ENCODE data around the gene KRT9. TPM values are rescaled to one million over a fixed set of nuclear protein-coding genes. Genes with fewer than 3 reads are reported as not detected.

KRT9 gene
- total RNA-seq, 1 experiment from 2014 or later, result 0.21 TPM

DNA sequence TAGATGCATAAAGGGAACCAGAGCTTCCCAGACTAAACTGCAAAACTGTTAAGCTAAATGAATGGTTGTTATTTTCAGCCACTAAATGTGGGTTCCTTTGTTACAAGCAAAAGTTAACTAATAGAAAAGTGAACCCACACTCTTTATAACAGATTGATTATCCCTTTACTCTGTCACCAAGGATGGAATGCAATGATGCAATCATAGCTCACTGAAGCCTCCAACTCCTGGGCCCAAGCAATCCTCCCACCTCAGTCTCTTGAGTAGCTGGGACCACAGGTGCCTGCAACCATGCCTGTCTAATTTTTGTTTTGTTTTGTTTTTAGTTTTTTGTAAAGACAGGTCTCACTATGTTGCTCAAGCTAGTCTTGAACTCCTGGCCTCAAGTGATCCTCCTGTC is 6.5 kb downstream of the KRT9 start:
- Mint-ChIP-seq H3K9me3 (ENCODE audit: unreplicated experiment) (no peaks in the 10 kb centered on the region), H3K4me1 (ENCODE audit: insufficient read depth, unreplicated experiment) (no peaks in the 10 kb centered on the region), H3K4me3 (ENCODE audit: unreplicated experiment) (no peak overlapping the region), H3K36me3 (ENCODE audit: insufficient read depth, unreplicated experiment) (no peaks in the 10 kb centered on the region), H3K27ac (ENCODE audit: low read depth, unreplicated experiment) (no peak overlapping the region), H3K27me3 (ENCODE audit: insufficient read depth, unreplicated experiment) (peaks cover 34% of the 10 kb centered on the region)
- DNase-seq (ENCODE audit: unreplicated experiment), result no peak
- no TSS peak for BruUV-seq (replicated peaks)
- intact Hi-C loops (cut with micrococcal nuclease), result no loop called here
- TF ChIP-seq, protein P1, sequence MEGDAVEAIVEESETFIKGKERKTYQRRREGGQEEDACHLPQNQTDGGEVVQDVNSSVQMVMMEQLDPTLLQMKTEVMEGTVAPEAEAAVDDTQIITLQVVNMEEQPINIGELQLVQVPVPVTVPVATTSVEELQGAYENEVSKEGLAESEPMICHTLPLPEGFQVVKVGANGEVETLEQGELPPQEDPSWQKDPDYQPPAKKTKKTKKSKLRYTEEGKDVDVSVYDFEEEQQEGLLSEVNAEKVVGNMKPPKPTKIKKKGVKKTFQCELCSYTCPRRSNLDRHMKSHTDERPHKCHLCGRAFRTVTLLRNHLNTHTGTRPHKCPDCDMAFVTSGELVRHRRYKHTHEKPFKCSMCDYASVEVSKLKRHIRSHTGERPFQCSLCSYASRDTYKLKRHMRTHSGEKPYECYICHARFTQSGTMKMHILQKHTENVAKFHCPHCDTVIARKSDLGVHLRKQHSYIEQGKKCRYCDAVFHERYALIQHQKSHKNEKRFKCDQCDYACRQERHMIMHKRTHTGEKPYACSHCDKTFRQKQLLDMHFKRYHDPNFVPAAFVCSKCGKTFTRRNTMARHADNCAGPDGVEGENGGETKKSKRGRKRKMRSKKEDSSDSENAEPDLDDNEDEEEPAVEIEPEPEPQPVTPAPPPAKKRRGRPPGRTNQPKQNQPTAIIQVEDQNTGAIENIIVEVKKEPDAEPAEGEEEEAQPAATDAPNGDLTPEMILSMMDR (IDR thresholded peaks at IDR 0.05; ENCODE audit: unreplicated experiment), result no peak
- CTCF ChIA-PET, result interaction anchor here (0.6 to 22.4 kb wide), 6 partner anchors 10 to 100 kb away, joined by 3 to 415 read pairs (median 6); no protein-coding TSS in a partner anchor
- POLR2A ChIA-PET, result interaction anchor here (0.6 to 1.2 kb wide), 3 partner anchors 52 to 123 kb away, joined by 3 to 4 read pairs (median 3); partner anchors contain the start of gene EIF1

- Mint-ChIP-seq H3K27me3 (ENCODE audit: insufficient read depth, unreplicated experiment) (peaks cover 25% of the 10 kb centered on the region), H3K27ac (ENCODE audit: low read depth, unreplicated experiment) (no peak overlapping the region), H3K9me3 (ENCODE audit: unreplicated experiment) (no peaks in the 10 kb centered on the region), H3K4me3 (ENCODE audit: unreplicated experiment) (no peak overlapping the region), H3K36me3 (ENCODE audit: insufficient read depth, unreplicated experiment) (no peaks in the 10 kb centered on the region), H3K4me1 (ENCODE audit: insufficient read depth, unreplicated experiment) (no peaks in the 10 kb centered on the region)
- intact Hi-C loops (cut with micrococcal nuclease), result no loop called here
- BruUV-seq (replicated peaks), result no TSS peak
- CTCF ChIA-PET, result interaction anchor here (4.1 to 22.4 kb wide), 2 partner anchors 14 to 102 kb away, joined by 34 to 415 read pairs; no protein-coding TSS in a partner anchor
- POLR2A ChIA-PET, result interaction anchor here (1.1 kb wide), 1 partner anchor 72 kb away, joined by 3 read pairs; no protein-coding TSS in a partner anchor
- TF ChIP-seq, protein P1 (IDR thresholded peaks at IDR 0.05; ENCODE audit: unreplicated experiment), result no peak
- no peak for DNase-seq (ENCODE audit: unreplicated experiment)
Measured at GRCh38 chr17:41563607-41564170, 8.2 kb downstream of the KRT9 start.

- no TSS peak for BruUV-seq (replicated peaks)
- CTCF ChIA-PET, result interaction anchor here (1.2 to 22.4 kb wide), 3 partner anchors 12 to 104 kb away, joined by 3 to 415 read pairs (median 65); no protein-coding TSS in a partner anchor
Measured at GRCh38 chr17:41561554-41561953, 10.3 kb downstream of the KRT9 start.

DNA sequence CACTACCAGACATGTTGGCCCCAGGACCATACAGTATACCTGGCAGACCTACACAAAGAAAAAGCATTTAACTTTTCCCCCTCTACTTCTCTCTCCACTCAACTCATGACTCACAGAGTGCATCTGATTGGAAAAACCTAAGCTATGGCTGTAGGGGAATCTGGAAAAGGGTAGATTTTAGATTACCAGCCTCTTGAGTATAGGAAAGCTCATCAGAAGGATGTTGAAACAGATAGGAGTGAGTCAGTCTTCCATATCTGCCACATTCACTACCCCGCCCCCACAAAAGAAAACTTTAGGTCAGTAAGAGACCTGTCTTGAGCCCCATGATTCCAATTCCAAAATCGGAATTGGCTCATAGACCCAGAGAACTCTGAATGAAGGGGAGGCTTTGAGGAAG is 12.3 kb downstream of the KRT9 start:
- Mint-ChIP-seq H3K27me3 (ENCODE audit: insufficient read depth, unreplicated experiment) (peaks cover 8% of the 10 kb centered on the region), H3K36me3 (ENCODE audit: insufficient read depth, unreplicated experiment) (no peaks in the 10 kb centered on the region), H3K9me3 (ENCODE audit: unreplicated experiment) (no peaks in the 10 kb centered on the region), H3K4me1 (ENCODE audit: insufficient read depth, unreplicated experiment) (peaks cover 2% of the 10 kb centered on the region), H3K27ac (ENCODE audit: low read depth, unreplicated experiment) (no peak overlapping the region), H3K4me3 (ENCODE audit: unreplicated experiment) (no peak overlapping the region)
- peak; percentile 50 for DNase-seq (ENCODE audit: unreplicated experiment)
- TF ChIP-seq, protein P1 (IDR thresholded peaks at IDR 0.05; ENCODE audit: unreplicated experiment), result no peak
- ChIA-PET POLR2A (interaction anchor here (0.6 to 1.9 kb wide), 8 partner anchors 10 to 212 kb away, joined by 3 to 8 read pairs (median 4); partner anchors contain the start of gene KRT17), CTCF (interaction anchor here (0.6 to 22.4 kb wide), 5 partner anchors 10 to 106 kb away, joined by 3 to 415 read pairs (median 6); no protein-coding TSS in a partner anchor)
- no TSS peak for BruUV-seq (replicated peaks)
- intact Hi-C loops (cut with micrococcal nuclease), result no loop called here

More at GRCh38 chr17:41561554-41561953, 10.3 kb downstream of the KRT9 start:
- TF ChIP-seq, protein P1 (IDR thresholded peaks at IDR 0.05; ENCODE audit: unreplicated experiment), result no peak
- intact Hi-C loops (cut with micrococcal nuclease), result no loop called here
- no peak overlapping the region for H3K4me3 Mint-ChIP-seq (ENCODE audit: unreplicated experiment)
- H3K4me1 Mint-ChIP-seq (ENCODE audit: insufficient read depth, unreplicated experiment), result no peaks in the 10 kb centered on the region
- no peaks in the 10 kb centered on the region for H3K36me3 Mint-ChIP-seq (ENCODE audit: insufficient read depth, unreplicated experiment)
- no peak overlapping the region for H3K27ac Mint-ChIP-seq (ENCODE audit: low read depth, unreplicated experiment)
- POLR2A ChIA-PET, result no interaction called here
- no peak for DNase-seq (ENCODE audit: unreplicated experiment)
- H3K27me3 Mint-ChIP-seq (ENCODE audit: insufficient read depth, unreplicated experiment), result peaks cover 23% of the 10 kb centered on the region
- H3K9me3 Mint-ChIP-seq (ENCODE audit: unreplicated experiment), result no peaks in the 10 kb centered on the region

Measured in MCF 10A (cell line).